Measurements from ENCODE around the gene FOXP1.
A peak's percentile ranks its signal among the peaks of the same experiment; 100 is the strongest.
"Not testable (repeated sequence)": the region's sequence is repeated elsewhere in the genome, so short reads cannot be mapped to it uniquely, and the experiment has no call there.

Gene FOXP1

GRCh38 chr3:71442652-71443042, 140.9 kb downstream of the FOXP1 start:
- no peak for DNase-seq (ENCODE audit: low read depth in 2 of 2)
- H3K4me3 ChIP-seq (replicated peaks in 1 of 2; ENCODE audit: low read depth in 2 of 2, low read length in 2 of 2): no peak overlapping the region
- no peak for TF ChIP-seq CTCF (IDR thresholded peaks at IDR 0.05; ENCODE audit: low read depth, low read length)

- TF ChIP-seq CTCF (IDR thresholded peaks at IDR 0.05; ENCODE audit: low read depth, low read length): no peak
- DNase-seq (ENCODE audit: low read depth in 2 of 2): no peak
- H3K4me3 ChIP-seq (replicated peaks in 1 of 2; ENCODE audit: low read depth in 2 of 2, low read length in 2 of 2): no peak overlapping the region
These were observed 141.4 kb downstream of the FOXP1 start for GRCh38 chr3:71441925-71442651.

- no peak for TF ChIP-seq CTCF (IDR thresholded peaks at IDR 0.05; ENCODE audit: low read depth, low read length)
- peak in 1 of 2 donors; percentile 27 for DNase-seq (ENCODE audit: low read depth in 2 of 2)
- H3K4me3 ChIP-seq (replicated peaks in 1 of 2; ENCODE audit: low read depth in 2 of 2, low read length in 2 of 2): no peak overlapping the region
These were observed 142.2 kb downstream of the FOXP1 start for GRCh38 chr3:71441217-71441924.

DNA sequence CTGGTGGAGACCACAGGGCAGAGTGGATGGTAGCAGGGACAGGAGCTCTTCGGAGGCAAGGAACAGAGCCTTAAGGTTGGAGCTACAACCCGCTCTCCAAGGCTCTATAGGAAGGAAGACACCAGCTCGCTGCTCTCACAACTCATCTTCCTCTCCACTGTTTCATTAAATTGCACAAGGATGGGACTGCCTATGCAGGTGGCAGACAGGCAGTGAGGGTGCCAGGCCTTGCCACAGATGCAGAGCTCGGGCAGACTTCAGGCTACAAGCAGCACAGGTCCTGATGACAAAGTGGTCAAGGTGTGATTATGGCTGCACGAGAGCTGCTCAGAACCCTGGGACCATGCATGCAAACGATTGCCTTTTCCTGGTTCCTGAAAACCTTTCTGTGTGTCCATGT, 144.6 kb downstream of the FOXP1 start:
- no peak for DNase-seq (ENCODE audit: low read depth in 2 of 2)
- no peak overlapping the region for H3K4me3 ChIP-seq (replicated peaks in 1 of 2; ENCODE audit: low read depth in 2 of 2, low read length in 2 of 2)
- TF ChIP-seq CTCF (IDR thresholded peaks at IDR 0.05; ENCODE audit: low read depth, low read length): no peak

DNA sequence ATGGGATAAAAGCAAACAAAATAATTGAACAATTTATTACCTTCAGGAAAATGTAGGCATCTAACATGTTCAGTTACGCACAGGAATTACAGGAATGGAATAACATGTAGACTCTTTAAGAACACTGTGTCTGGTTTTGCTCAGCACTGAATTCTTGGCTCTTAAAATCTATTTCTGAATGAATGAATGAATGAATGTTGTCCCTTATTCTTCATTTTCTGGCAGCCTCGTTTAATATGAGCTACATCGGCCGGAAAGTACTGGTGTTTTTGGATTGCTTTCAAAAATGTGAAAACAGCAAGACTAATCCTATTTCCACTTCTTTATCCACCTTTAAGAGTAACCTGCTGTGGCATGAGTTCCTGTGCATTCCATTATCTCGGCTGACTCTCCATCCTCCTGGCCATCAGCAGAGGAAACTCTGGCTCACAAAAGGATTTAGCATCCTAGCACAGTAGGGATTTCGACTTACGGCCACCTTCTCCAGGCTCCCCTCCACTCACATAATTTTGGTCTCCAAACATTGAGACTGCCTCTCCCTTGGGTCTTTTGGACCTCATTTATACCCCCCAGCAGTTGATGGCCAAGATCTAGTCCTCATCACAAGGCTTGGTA, 145.3 kb downstream of the FOXP1 start:
- no peak for DNase-seq (ENCODE audit: low read depth in 2 of 2)
- TF ChIP-seq CTCF (IDR thresholded peaks at IDR 0.05; ENCODE audit: low read depth, low read length): no peak
- no peak overlapping the region for H3K4me3 ChIP-seq (replicated peaks in 1 of 2; ENCODE audit: low read depth in 2 of 2, low read length in 2 of 2)

GRCh38 chr3:71436337-71436736, 147.2 kb downstream of the FOXP1 start:
- no peak for TF ChIP-seq CTCF (IDR thresholded peaks at IDR 0.05; ENCODE audit: low read depth, low read length)
- H3K4me3 ChIP-seq (replicated peaks in 1 of 2; ENCODE audit: low read depth in 2 of 2, low read length in 2 of 2): no peak overlapping the region
- no peak for DNase-seq (ENCODE audit: low read depth in 2 of 2)

DNA sequence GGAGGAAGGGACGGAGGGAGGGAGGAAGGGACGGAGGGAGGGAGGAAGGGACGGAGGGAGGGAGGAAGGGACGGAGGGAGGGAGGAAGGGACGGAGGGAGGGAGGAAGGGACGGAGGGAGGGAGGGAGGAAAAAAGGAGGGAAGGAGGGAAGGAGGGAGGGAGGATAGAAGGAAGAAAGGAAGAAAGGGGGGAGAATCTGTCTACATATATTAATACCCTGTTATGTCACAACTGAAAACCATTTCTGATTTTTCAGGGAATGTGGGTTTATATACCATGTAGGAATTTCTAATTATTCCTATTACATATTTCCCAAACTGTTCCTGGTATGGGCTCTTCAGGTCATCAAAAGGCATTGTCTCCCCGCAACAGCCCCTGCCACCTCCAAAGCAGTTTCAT, 147.7 kb downstream of the FOXP1 start:
- H3K4me3 ChIP-seq (replicated peaks in 1 of 2; ENCODE audit: low read depth in 2 of 2, low read length in 2 of 2); DNase-seq (ENCODE audit: low read depth in 2 of 2): not testable (repeated sequence)

Data from cardiac fibroblast (primary cell).